NCI-H128 (cell line): Measurements from ENCODE around the gene MRM2.

Experiments used
- DNase-seq: peaks from one replicate; lab custom pipeline; 2025; ENCODE audit not compliant: unreplicated experiment; lab: John Stamatoyannopoulos, UW

Gene MRM2

DNA sequence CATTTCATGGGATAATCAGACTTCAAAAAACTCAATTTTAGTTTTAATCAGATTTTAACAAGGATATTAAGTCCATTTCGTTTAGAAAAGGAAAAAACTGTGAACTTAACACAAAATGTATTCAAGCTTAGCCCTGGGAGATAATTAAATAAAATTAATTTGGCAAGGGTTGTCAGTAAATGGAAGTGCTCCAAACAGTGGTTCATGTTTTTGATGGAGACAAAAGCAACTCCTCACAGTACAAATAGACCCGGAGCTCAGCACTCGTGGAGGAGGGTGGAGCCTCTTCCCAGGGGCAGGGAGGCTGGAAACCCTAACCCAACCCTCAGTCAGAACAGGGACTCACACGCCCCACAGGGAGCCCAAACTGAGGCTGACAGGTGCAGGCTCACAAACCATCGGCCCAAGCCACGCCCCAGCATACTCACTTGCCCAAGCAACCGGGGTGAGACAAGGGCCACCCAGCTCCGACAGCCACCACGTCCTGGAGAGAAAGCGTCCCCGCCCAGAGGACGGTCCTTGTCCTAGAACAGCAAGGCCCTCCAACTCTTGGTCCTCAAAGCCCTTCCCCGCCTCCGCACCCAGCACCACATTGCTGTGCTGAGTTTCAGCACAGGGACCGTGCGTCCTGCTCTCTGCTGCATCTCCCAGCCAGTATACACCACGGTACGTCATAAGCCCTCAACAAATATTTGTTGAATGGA is 49.0 kb downstream of the MRM2 start:
- peak; percentile 94 for DNase-seq

DNA sequence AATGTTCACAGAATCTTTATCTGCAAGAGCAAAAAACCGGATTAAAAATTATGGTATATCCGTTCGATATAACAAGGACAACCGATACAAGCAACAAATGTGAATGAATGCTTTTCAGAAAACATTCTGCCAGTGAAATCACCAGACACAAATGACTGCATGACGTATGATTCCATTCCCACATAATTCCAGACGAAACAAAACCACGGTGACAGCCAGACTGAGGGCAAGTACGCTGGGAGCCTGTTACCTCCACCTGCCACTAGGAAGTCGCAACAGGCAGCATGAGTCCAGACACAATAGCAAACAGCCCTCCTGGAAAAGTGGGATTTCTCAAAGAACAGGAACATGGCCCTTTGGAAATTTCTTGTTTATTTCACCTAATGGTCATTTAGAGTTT is 51.0 kb downstream of the MRM2 start:
- DNase-seq = no peak

DNA sequence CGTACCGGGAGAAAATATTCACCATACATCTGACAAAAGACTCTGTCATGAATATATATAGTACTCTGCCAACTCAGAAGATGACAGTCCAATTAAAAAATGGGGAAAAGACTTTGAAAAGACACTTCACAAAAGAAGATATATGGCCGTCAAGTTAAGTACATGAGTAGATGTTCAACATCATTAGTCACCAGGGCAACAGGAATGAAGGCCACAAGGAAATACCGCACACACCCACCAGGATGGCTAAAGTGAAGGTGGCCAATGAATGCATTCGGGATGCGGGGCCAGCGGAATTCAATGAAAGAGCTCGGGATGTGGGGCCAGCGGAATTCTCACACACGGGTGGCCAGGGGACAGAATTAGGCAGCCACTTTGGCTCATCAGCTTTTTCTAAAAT is 51.5 kb downstream of the MRM2 start:
- peak; percentile 19 for DNase-seq

DNA sequence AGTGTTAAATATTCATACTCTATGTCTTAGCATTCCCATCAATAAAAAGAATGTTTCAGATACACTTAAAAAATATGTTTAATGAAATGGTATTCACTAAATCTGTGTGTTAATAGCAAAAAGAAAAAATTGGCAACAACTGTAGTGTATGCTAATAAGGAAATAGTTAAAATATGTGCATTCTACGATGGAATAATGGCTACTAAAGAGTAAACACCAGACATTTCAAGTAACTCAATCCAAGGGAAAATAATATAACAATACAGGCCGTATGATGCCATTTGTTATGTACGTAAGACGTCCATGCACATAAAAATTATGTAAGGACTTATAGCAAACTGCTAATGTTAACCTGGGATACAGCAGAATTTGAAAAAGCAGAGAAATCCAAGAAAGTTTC is 55.8 kb downstream of the MRM2 start:
- no peak for DNase-seq

DNA sequence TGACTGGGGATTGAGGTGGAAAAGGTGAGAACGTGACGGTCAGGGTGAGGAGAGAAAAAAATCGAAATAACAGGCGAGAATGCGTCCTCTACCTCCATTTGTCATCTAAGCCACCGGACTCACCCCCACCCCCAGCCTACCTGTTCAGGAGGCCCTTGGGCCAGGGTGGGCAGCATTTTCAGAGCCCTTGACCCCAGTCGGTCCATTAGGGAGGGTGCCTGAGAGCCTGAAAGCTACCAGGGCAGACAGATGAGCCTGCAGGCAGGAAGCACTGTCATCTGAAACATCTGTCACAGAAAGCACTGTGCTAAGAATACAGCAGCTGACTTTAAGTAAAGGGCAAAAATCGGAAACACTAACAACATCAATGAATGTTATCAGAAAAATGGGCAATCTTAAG is 56.3 kb downstream of the MRM2 start:
- DNase-seq = no peak
